ENCODE results near the gene ERGIC3. TPM values are rescaled to one million over a fixed set of nuclear protein-coding genes. Genes with fewer than 3 reads are reported as not detected.

Gene ERGIC3
- 123 and 136 TPM in 2 replicates for total RNA-seq

- Mint-ChIP-seq H3K27me3 (peaks cover 1% of the 10 kb centered on the region), H3K27ac (peak within 1 kb of the TSS; percentile 94), H3K9me3 (no peaks in the 10 kb centered on the region), H3K36me3 (ENCODE audit: low read depth) (peaks cover 6% of the 10 kb centered on the region), H3K4me1 (peaks cover 16% of the 10 kb centered on the region), H3K4me3 (peak within 1 kb of the TSS; percentile 92)
- DNase-seq = peak; percentile 99
- intact Hi-C loops (cut with micrococcal nuclease) = loop anchor here (1.0 to 5.0 kb wide), 4 partner anchors 51 to 85 kb away; partner anchors contain the start of gene CEP250
Measured at GRCh38 chr20:35541783-35542662, at the start of gene ERGIC3. Gene ERGIC3, plus strand, starts transcription at chr20:35542078. Its CDS starts 20 bp downstream, at chr20:35542098.

GRCh38 chr20:35492352-35492751, 49.5 kb upstream of the ERGIC3 start:
- DNase-seq = no peak
- Mint-ChIP-seq H3K4me1 (peaks cover 40% of the 10 kb centered on the region), H3K27ac (peak overlapping the region; percentile 99), H3K36me3 (ENCODE audit: low read depth) (peaks cover 58% of the 10 kb centered on the region), H3K4me3 (peak overlapping the region; percentile 98), H3K27me3 (no peaks in the 10 kb centered on the region), H3K9me3 (no peaks in the 10 kb centered on the region)
- intact Hi-C loops (cut with micrococcal nuclease) = loop anchor here (5.0 kb wide), 1 partner anchor 35 kb away; the partner anchor contains the start of gene CEP250

- no peak for DNase-seq
- intact Hi-C loops (cut with micrococcal nuclease) = no loop called here
- peaks cover 17% of the 10 kb centered on the region for H3K4me1 Mint-ChIP-seq
- H3K36me3 Mint-ChIP-seq (ENCODE audit: low read depth) = peaks cover 64% of the 10 kb centered on the region
- no peak overlapping the region for H3K27ac Mint-ChIP-seq
- no peak overlapping the region for H3K4me3 Mint-ChIP-seq
- H3K9me3 Mint-ChIP-seq = no peaks in the 10 kb centered on the region
- no peaks in the 10 kb centered on the region for H3K27me3 Mint-ChIP-seq
Measured at GRCh38 chr20:35496481-35496880, 45.4 kb upstream of the ERGIC3 start.

GRCh38 chr20:35497320-35497719, 44.6 kb upstream of the ERGIC3 start:
- DNase-seq = no peak
- intact Hi-C loops (cut with micrococcal nuclease) = no loop called here
- no peak overlapping the region for H3K27ac Mint-ChIP-seq
- H3K27me3 Mint-ChIP-seq = no peaks in the 10 kb centered on the region
- H3K36me3 Mint-ChIP-seq (ENCODE audit: low read depth) = peaks cover 66% of the 10 kb centered on the region
- H3K4me1 Mint-ChIP-seq = peaks cover 10% of the 10 kb centered on the region
- H3K4me3 Mint-ChIP-seq = no peak overlapping the region
- no peaks in the 10 kb centered on the region for H3K9me3 Mint-ChIP-seq

GRCh38 chr20:35497780-35498189, 44.1 kb upstream of the ERGIC3 start:
- intact Hi-C loops (cut with micrococcal nuclease) = no loop called here
- no peak overlapping the region for H3K27ac Mint-ChIP-seq
- H3K36me3 Mint-ChIP-seq (ENCODE audit: low read depth) = peaks cover 68% of the 10 kb centered on the region

GRCh38 chr20:35499271-35499670, 42.6 kb upstream of the ERGIC3 start:
- Mint-ChIP-seq H3K36me3 (ENCODE audit: low read depth) (peaks cover 71% of the 10 kb centered on the region), H3K27ac (no peak overlapping the region), H3K27me3 (no peaks in the 10 kb centered on the region), H3K4me1 (peaks cover 2% of the 10 kb centered on the region), H3K9me3 (no peaks in the 10 kb centered on the region), H3K4me3 (no peak overlapping the region)
- no peak for DNase-seq
- intact Hi-C loops (cut with micrococcal nuclease) = no loop called here

More at GRCh38 chr20:35497780-35498189, 44.1 kb upstream of the ERGIC3 start:
- Mint-ChIP-seq H3K4me3 (no peak overlapping the region), H3K9me3 (no peaks in the 10 kb centered on the region), H3K27me3 (no peaks in the 10 kb centered on the region), H3K4me1 (peaks cover 5% of the 10 kb centered on the region)
- DNase-seq = no peak

GRCh38 chr20:35502352-35502751, 39.5 kb upstream of the ERGIC3 start:
- intact Hi-C loops (cut with micrococcal nuclease) = no loop called here
- H3K36me3 Mint-ChIP-seq (ENCODE audit: low read depth) = peaks cover 70% of the 10 kb centered on the region
- H3K4me1 Mint-ChIP-seq = peaks cover 23% of the 10 kb centered on the region
- no peaks in the 10 kb centered on the region for H3K27me3 Mint-ChIP-seq
- DNase-seq = no peak
- no peaks in the 10 kb centered on the region for H3K9me3 Mint-ChIP-seq
- no peak overlapping the region for H3K27ac Mint-ChIP-seq
- no peak overlapping the region for H3K4me3 Mint-ChIP-seq

- H3K4me3 Mint-ChIP-seq = no peak overlapping the region
- no peaks in the 10 kb centered on the region for H3K9me3 Mint-ChIP-seq
- no peaks in the 10 kb centered on the region for H3K27me3 Mint-ChIP-seq
- peaks cover 23% of the 10 kb centered on the region for H3K4me1 Mint-ChIP-seq
- peak overlapping the region; percentile 35 for H3K27ac Mint-ChIP-seq
- no peak for DNase-seq
- intact Hi-C loops (cut with micrococcal nuclease) = no loop called here
- H3K36me3 Mint-ChIP-seq (ENCODE audit: low read depth) = peaks cover 68% of the 10 kb centered on the region
Measured at GRCh38 chr20:35503281-35503680, 38.6 kb upstream of the ERGIC3 start.

GRCh38 chr20:35503841-35504561, 37.9 kb upstream of the ERGIC3 start:
- peak overlapping the region; percentile 69 for H3K27ac Mint-ChIP-seq

GRCh38 chr20:35504751-35505150, 37.1 kb upstream of the ERGIC3 start:
- intact Hi-C loops (cut with micrococcal nuclease) = no loop called here
- Mint-ChIP-seq H3K27ac (peak overlapping the region; percentile 62), H3K4me1 (peaks cover 23% of the 10 kb centered on the region), H3K27me3 (no peaks in the 10 kb centered on the region), H3K9me3 (no peaks in the 10 kb centered on the region), H3K36me3 (ENCODE audit: low read depth) (peaks cover 73% of the 10 kb centered on the region), H3K4me3 (no peak overlapping the region)
- DNase-seq = no peak

More at GRCh38 chr20:35503841-35504561, 37.9 kb upstream of the ERGIC3 start:
- H3K9me3 Mint-ChIP-seq = no peaks in the 10 kb centered on the region
- H3K4me3 Mint-ChIP-seq = no peak overlapping the region
- no peak for DNase-seq
- peaks cover 23% of the 10 kb centered on the region for H3K4me1 Mint-ChIP-seq
- intact Hi-C loops (cut with micrococcal nuclease) = no loop called here
- H3K27me3 Mint-ChIP-seq = no peaks in the 10 kb centered on the region
- H3K36me3 Mint-ChIP-seq (ENCODE audit: low read depth) = peaks cover 73% of the 10 kb centered on the region

- no peaks in the 10 kb centered on the region for H3K9me3 Mint-ChIP-seq
- DNase-seq = no peak
- H3K27ac Mint-ChIP-seq = peak overlapping the region; percentile 68
- intact Hi-C loops (cut with micrococcal nuclease) = no loop called here
- H3K36me3 Mint-ChIP-seq (ENCODE audit: low read depth) = peaks cover 68% of the 10 kb centered on the region
- H3K27me3 Mint-ChIP-seq = no peaks in the 10 kb centered on the region
- no peak overlapping the region for H3K4me3 Mint-ChIP-seq
- H3K4me1 Mint-ChIP-seq = peaks cover 23% of the 10 kb centered on the region
Measured at GRCh38 chr20:35506179-35506578, 35.7 kb upstream of the ERGIC3 start.

GRCh38 chr20:35506872-35507638, 34.8 kb upstream of the ERGIC3 start:
- H3K9me3 Mint-ChIP-seq = no peaks in the 10 kb centered on the region
- H3K27me3 Mint-ChIP-seq = no peaks in the 10 kb centered on the region
- peak overlapping the region; percentile 20 for H3K27ac Mint-ChIP-seq
- H3K4me1 Mint-ChIP-seq = peaks cover 23% of the 10 kb centered on the region
- no peak overlapping the region for H3K4me3 Mint-ChIP-seq
- intact Hi-C loops (cut with micrococcal nuclease) = no loop called here
- peak; percentile 60 for DNase-seq
- H3K36me3 Mint-ChIP-seq (ENCODE audit: low read depth) = peaks cover 69% of the 10 kb centered on the region

GRCh38 chr20:35508493-35509218, 33.2 kb upstream of the ERGIC3 start:
- intact Hi-C loops (cut with micrococcal nuclease) = no loop called here
- H3K4me3 Mint-ChIP-seq = no peak overlapping the region
- H3K4me1 Mint-ChIP-seq = peaks cover 23% of the 10 kb centered on the region
- H3K27me3 Mint-ChIP-seq = no peaks in the 10 kb centered on the region
- no peak for DNase-seq
- no peaks in the 10 kb centered on the region for H3K9me3 Mint-ChIP-seq
- peaks cover 56% of the 10 kb centered on the region for H3K36me3 Mint-ChIP-seq (ENCODE audit: low read depth)
- no peak overlapping the region for H3K27ac Mint-ChIP-seq
